CD14-positive monocyte (primary cell): ENCODE measurements around the gene RAB5IF. TPM values are rescaled to one million over a fixed set of nuclear protein-coding genes. Genes with fewer than 3 reads are reported as not detected.

Source experiments
- DNase-seq, 3 donors: peaks; one replicate each; pipeline ENCODE4 v3.0.0-alpha.2; 2011 to 2022
- H2AFZ ChIP-seq: 2 replicates; pipeline ENCODE4 v1.6.0; 2012; ENCODE audit warnings: mild to moderate bottlenecking, low read depth, low read length, inconsistent platforms; ENCODE audit not compliant: insufficient read depth, poor library complexity, severe bottlenecking
- H3K27ac ChIP-seq, 2 donors: 1 replicate in 1 of 2; 2 replicates in 1 of 2; pipeline ENCODE4 v1.5.1; 2012 to 2013; ENCODE audit warnings: low read length in 2 of 2, control low read depth in 1 of 2, inconsistent platforms in 1 of 2, low read depth in 1 of 2, mild to moderate bottlenecking in 1 of 2
- H3K27me3 ChIP-seq, 2 donors: one replicate each; pipeline versions ENCODE4 v1.6.0 to v1.6.1; 2011 to 2013; ENCODE audit warnings: low read length in 2 of 2; ENCODE audit not compliant: control insufficient read depth in 2 of 2, insufficient read depth in 2 of 2
- H3K36me3 ChIP-seq, 2 donors: replicated peaks in 1 of 2; 1 replicate in 1 of 2; 2 replicates in 1 of 2; pipeline versions ENCODE4 v1.5.1 to v1.6.1; 2012 to 2013; ENCODE audit warnings: low read length in 2 of 2, control low read depth in 1 of 2, inconsistent platforms in 1 of 2, mild to moderate bottlenecking in 1 of 2; ENCODE audit not compliant: insufficient read depth in 2 of 2, control insufficient read depth in 1 of 2
- H3K4me1 ChIP-seq, 2 donors: 1 replicate in 1 of 2; 2 replicates in 1 of 2; pipeline versions ENCODE4 v1.5.1 to v1.6.1; 2012 to 2013; ENCODE audit warnings: low read length in 2 of 2, control low read depth in 1 of 2, inconsistent platforms in 1 of 2, mild to moderate bottlenecking in 1 of 2, moderate library complexity in 1 of 2; ENCODE audit not compliant: insufficient read depth in 2 of 2, control insufficient read depth in 1 of 2
- H3K4me2 ChIP-seq: replicated peaks from 2 replicates; pipeline ENCODE3; 2012; ENCODE audit warnings: low read length, moderate library complexity, mild to moderate bottlenecking; ENCODE audit not compliant: poor library complexity, severe bottlenecking; ENCODE audit errors: extremely low read depth
- H3K4me3 ChIP-seq, 3 experiments: fragments of 200-600 bp in 1 of 3; sonication (generic) in 1 of 3; replicated peaks in 1 of 3; 1 replicate in 2 of 3; 2 replicates in 1 of 3; pipeline ENCODE4 v1.5.1; 2011 to 2013; ENCODE audit warnings: low read length in 3 of 3, mild to moderate bottlenecking in 3 of 3, control low read depth in 2 of 3, low read depth in 2 of 3, inconsistent platforms in 1 of 3, moderate library complexity in 1 of 3
- H3K79me2 ChIP-seq: 2 replicates; pipeline ENCODE4 v1.6.0; 2012; ENCODE audit warnings: mild to moderate bottlenecking, control low read depth, inconsistent platforms, low read length, moderate library complexity; ENCODE audit not compliant: insufficient read depth
- H3K9ac ChIP-seq: 2 replicates; pipeline ENCODE4 v1.6.0; 2017; ENCODE audit warnings: low read length, mild to moderate bottlenecking; ENCODE audit not compliant: insufficient read depth, poor library complexity, severe bottlenecking
- H3K9me3 ChIP-seq, 2 donors: replicated peaks in 1 of 2; 1 replicate in 1 of 2; 2 replicates in 1 of 2; pipeline versions ENCODE4 v1.5.1 to v1.6.1; 2012 to 2013; ENCODE audit warnings: low read length in 2 of 2, control low read depth in 1 of 2; ENCODE audit not compliant: control insufficient read depth in 1 of 2, insufficient read depth in 1 of 2
- H4K20me1 ChIP-seq: 2 replicates; pipeline ENCODE4 v1.6.0; 2012; ENCODE audit warnings: mild to moderate bottlenecking, low read length, control low read depth, moderate library complexity; ENCODE audit not compliant: insufficient read depth
- H3K27ac Mint-ChIP-seq, 7 donors: one replicate each; pipeline ENCODE4 v1.8.0; 2020; ENCODE audit warnings: mild to moderate bottlenecking in 7 of 7, mixed read lengths in 7 of 7, moderate library complexity in 6 of 7, inconsistent platforms in 2 of 7
- H3K27me3 Mint-ChIP-seq, 3 donors: one replicate each; pipeline ENCODE4 v1.8.0; 2021 to 2022; ENCODE audit warnings: low read depth in 3 of 3, mild to moderate bottlenecking in 3 of 3, mixed read lengths in 3 of 3, moderate library complexity in 3 of 3, inconsistent platforms in 1 of 3
- H3K36me3 Mint-ChIP-seq, 2 donors: one replicate each; pipeline ENCODE4 v1.8.0; 2020; ENCODE audit warnings: mixed read lengths in 2 of 2, inconsistent platforms in 1 of 2, mild to moderate bottlenecking in 1 of 2
- H3K4me1 Mint-ChIP-seq: one replicate; pipeline ENCODE4 v1.8.0; 2020; ENCODE audit warnings: mild to moderate bottlenecking, mixed read lengths
- H3K4me3 Mint-ChIP-seq, 2 donors: one replicate each; pipeline ENCODE4 v1.8.0; 2020; ENCODE audit warnings: mild to moderate bottlenecking in 2 of 2, mixed read lengths in 2 of 2, moderate library complexity in 1 of 2
- H3K9me3 Mint-ChIP-seq, 7 donors: one replicate each; pipeline ENCODE4 v1.8.0; 2020 to 2022; ENCODE audit warnings: mixed read lengths in 7 of 7, mild to moderate bottlenecking in 6 of 7, moderate library complexity in 6 of 7, inconsistent platforms in 2 of 7
- WGBS: methylation state at CpG from one replicate; pipeline ENCODE4 v1.1.5; 2013; ENCODE audit warnings: missing lambda C conversion rate; ENCODE audit not compliant: insufficient coverage; 5-methylcytosine and 5-hydroxymethylcytosine counted together
- intact Hi-C, 2 donors: fragments of 100-400 bp; cut with micrococcal nuclease; formaldehyde crosslinking; loops; one replicate each; pipeline versions ENCODE4 v1.15.0 to v1.15.1; 2023
- polyA plus RNA-seq, 3 donors: library from polyadenylated mRNA; depleted of rRNA in 1 of 3; unstranded in 2 of 3; stranded (reverse) in 1 of 3; fragments of 300-500 nt in 2 of 3; fragments of >200 nt in 1 of 3; fragmentation: Illumina TruSeq in 2 of 3; gene quantifications; 1 replicate in 2 of 3; 2 replicates in 1 of 3; pipeline ENCODE4 v1.2.3, GENCODE V29; 2012 to 2021
- TF ChIP-seq, protein P1 (sequence below): fragments of 200-600 bp; IDR thresholded peaks from one replicate; pipeline ENCODE4 v1.8.0; 2022; ENCODE audit warnings: antibody characterized with exemption, mild to moderate bottlenecking

The RAB5IF gene
- polyA plus RNA-seq, 3 donors: 325 to 790 (median 757) TPM

DNA sequence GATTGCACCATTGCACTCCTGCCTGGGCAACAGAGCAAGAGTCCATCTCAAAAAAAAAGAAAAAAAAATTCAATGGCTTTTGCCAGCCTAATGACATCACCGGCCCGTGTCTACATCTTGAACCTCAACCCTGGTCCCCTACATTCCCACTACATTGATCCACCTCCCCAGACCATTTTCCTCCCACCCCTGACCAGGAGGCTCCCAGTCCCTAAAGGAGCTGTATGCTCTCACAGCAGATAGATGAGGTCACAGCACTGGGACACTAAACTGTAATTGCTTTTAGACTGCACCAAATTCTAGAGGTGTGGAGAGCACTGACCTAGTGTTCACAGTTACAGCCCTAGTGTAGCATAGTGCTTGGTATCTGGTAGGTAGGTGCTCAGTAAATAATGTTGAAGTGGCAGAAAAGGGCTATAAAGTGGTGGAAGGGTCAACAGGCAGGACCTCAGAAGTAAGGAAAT lies 21.5 kb upstream of the RAB5IF start:
- H3K79me2 ChIP-seq: peaks cover 2% of the 10 kb centered on the region
- no peak for DNase-seq
- H3K4me3 ChIP-seq: no peak overlapping the region
- H3K4me1 Mint-ChIP-seq: peaks cover 29% of the 10 kb centered on the region
- no peak overlapping the region for H3K4me3 Mint-ChIP-seq
- H3K9ac ChIP-seq: no peak overlapping the region
- peak overlapping the region in 4 of 7 donors; percentile 18 to 57 (median 46) for H3K27ac Mint-ChIP-seq
- peaks cover 38% of the 10 kb centered on the region for H4K20me1 ChIP-seq
- H3K36me3 Mint-ChIP-seq: peaks cover 48 to 62% of the 10 kb centered on the region in 2 donors
- H3K4me2 ChIP-seq: no peak overlapping the region
- H3K9me3 ChIP-seq: no peaks in the 10 kb centered on the region
- no peaks in the 10 kb centered on the region for H3K9me3 Mint-ChIP-seq
- TF ChIP-seq, protein P1, sequence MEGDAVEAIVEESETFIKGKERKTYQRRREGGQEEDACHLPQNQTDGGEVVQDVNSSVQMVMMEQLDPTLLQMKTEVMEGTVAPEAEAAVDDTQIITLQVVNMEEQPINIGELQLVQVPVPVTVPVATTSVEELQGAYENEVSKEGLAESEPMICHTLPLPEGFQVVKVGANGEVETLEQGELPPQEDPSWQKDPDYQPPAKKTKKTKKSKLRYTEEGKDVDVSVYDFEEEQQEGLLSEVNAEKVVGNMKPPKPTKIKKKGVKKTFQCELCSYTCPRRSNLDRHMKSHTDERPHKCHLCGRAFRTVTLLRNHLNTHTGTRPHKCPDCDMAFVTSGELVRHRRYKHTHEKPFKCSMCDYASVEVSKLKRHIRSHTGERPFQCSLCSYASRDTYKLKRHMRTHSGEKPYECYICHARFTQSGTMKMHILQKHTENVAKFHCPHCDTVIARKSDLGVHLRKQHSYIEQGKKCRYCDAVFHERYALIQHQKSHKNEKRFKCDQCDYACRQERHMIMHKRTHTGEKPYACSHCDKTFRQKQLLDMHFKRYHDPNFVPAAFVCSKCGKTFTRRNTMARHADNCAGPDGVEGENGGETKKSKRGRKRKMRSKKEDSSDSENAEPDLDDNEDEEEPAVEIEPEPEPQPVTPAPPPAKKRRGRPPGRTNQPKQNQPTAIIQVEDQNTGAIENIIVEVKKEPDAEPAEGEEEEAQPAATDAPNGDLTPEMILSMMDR: no peak
- no peak overlapping the region for H2AFZ ChIP-seq
- peaks cover 22% of the 10 kb centered on the region in 2 donors for H3K4me1 ChIP-seq
- peaks cover 43 to 63% of the 10 kb centered on the region in 2 donors for H3K36me3 ChIP-seq
- intact Hi-C loops: no loop called here
- no peaks in the 10 kb centered on the region for H3K27me3 ChIP-seq
- no peaks in the 10 kb centered on the region for H3K27me3 Mint-ChIP-seq
- peak overlapping the region in 1 of 2 donors; percentile 51 for H3K27ac ChIP-seq
- 91% methylated on average over 2 of the region's 2 CpGs for WGBS

DNA sequence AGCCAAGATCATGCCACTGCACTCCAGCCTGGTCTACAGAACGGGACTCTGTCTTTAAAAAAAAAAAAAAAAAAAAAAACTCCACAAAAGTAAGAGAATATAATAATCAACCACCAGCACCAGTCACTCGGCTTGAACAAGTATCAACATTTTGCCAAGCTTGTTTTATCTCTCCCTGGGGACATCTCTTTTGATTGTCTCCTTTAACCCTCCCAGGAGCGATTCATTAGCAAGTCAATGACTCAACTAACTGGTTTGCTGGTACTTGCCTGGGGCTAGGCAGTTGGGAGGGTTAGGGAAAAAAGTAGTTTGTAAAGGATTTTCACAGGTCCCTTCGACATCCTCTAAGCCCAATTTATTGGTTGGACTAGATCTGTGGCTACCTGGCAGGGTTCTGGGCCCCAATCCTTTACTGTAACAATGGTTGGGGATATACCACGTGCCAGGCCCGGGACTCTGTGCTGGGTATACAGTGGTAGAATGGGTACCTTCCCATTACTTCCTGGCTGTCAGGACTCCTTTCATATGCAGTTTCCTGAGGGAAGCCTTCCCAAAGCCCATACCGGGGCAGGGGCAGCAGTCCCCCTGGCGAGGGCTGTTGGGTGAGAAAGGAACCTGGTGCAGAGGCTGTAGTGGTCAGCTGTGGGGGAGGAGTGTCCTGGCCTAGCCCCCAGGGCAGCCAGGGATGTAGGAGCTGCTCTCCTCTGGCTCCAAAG lies 20.0 kb upstream of the RAB5IF start:
- no peak overlapping the region for H3K4me2 ChIP-seq
- peaks cover 27% of the 10 kb centered on the region for H4K20me1 ChIP-seq
- peaks cover 23 to 25% of the 10 kb centered on the region in 2 donors for H3K4me1 ChIP-seq
- intact Hi-C loops: no loop called here
- H3K9me3 ChIP-seq: no peaks in the 10 kb centered on the region
- Mint-ChIP-seq H3K4me1 (peaks cover 29% of the 10 kb centered on the region), H3K36me3 (peaks cover 38 to 62% of the 10 kb centered on the region in 2 donors), H3K4me3 (no peak overlapping the region), H3K27me3 (no peaks in the 10 kb centered on the region), H3K9me3 (no peaks in the 10 kb centered on the region), H3K27ac (no peak overlapping the region)
- TF ChIP-seq, protein P1: no peak
- H2AFZ ChIP-seq: no peak overlapping the region
- no peaks in the 10 kb centered on the region for H3K27me3 ChIP-seq
- peaks cover 4% of the 10 kb centered on the region for H3K79me2 ChIP-seq
- no CpG with 5 or more reads among the region's 8 CpGs for WGBS
- DNase-seq: no peak
- peaks cover 29 to 57% of the 10 kb centered on the region in 2 donors for H3K36me3 ChIP-seq
- H3K9ac ChIP-seq: no peak overlapping the region
- H3K4me3 ChIP-seq: no peak overlapping the region
- H3K27ac ChIP-seq: no peak overlapping the region
